Hindlimb muscle (tissue), 1 donor: ENCODE results near the gene GALNT16. TPM values are rescaled to one million over a fixed set of nuclear protein-coding genes. Genes with fewer than 3 reads are reported as not detected.
"Not testable (repeated sequence)": the region's sequence is repeated elsewhere in the genome, so short reads cannot be mapped to it uniquely, and the experiment has no call there.

Source experiments
- DNase-seq: peaks from one replicate; pipeline ENCODE4 v3.0.0-alpha.2; 2013
- polyA plus RNA-seq: library from polyadenylated mRNA; unstranded; fragments of 120-200 nt; gene quantifications from one replicate; pipeline ENCODE4 v1.2.1, GENCODE V29; 2013; ENCODE audit not compliant: insufficient read length

GALNT16 gene
- polyA plus RNA-seq, 1 donor = 25.7 TPM

- peak; percentile 47 for DNase-seq
These were observed 367 bp downstream of the GALNT16 start for GRCh38 chr14:69260190-69260860.

GRCh38 chr14:69260861-69261564 lies 1.1 kb downstream of the GALNT16 start:
- peak; percentile 49 for DNase-seq

GRCh38 chr14:69261761-69262331 lies 1.9 kb downstream of the GALNT16 start:
- DNase-seq = no peak

- DNase-seq = no peak
These were observed 2.6 kb downstream of the GALNT16 start for GRCh38 chr14:69262516-69262915.

GRCh38 chr14:69263364-69263763 lies 3.4 kb downstream of the GALNT16 start:
- DNase-seq = peak; percentile 49

GRCh38 chr14:69263771-69264170 lies 3.8 kb downstream of the GALNT16 start:
- DNase-seq = no peak

- no peak for DNase-seq
These were observed 6.8 kb downstream of the GALNT16 start for GRCh38 chr14:69266572-69267345.

- no peak for DNase-seq
These were observed 7.5 kb downstream of the GALNT16 start for GRCh38 chr14:69267492-69267891.

- DNase-seq = no peak
These were observed 8.3 kb downstream of the GALNT16 start for GRCh38 chr14:69268223-69268622.

GRCh38 chr14:69268763-69269162 lies 8.8 kb downstream of the GALNT16 start:
- no peak for DNase-seq

GRCh38 chr14:69269381-69269780 lies 9.4 kb downstream of the GALNT16 start:
- DNase-seq = no peak

GRCh38 chr14:69270097-69270496 lies 10.1 kb downstream of the GALNT16 start:
- no peak for DNase-seq

- no peak for DNase-seq
These were observed 11.1 kb downstream of the GALNT16 start for GRCh38 chr14:69270795-69271708.

GRCh38 chr14:69274321-69274720 lies 14.4 kb downstream of the GALNT16 start:
- no peak for DNase-seq

GRCh38 chr14:69275331-69275730 lies 15.4 kb downstream of the GALNT16 start:
- no peak for DNase-seq

- DNase-seq = not testable (repeated sequence)
These were observed 17.4 kb downstream of the GALNT16 start for GRCh38 chr14:69277356-69277755.

- no peak for DNase-seq
These were observed 20.9 kb downstream of the GALNT16 start for GRCh38 chr14:69280746-69281291.

- DNase-seq = no peak
These were observed 21.7 kb downstream of the GALNT16 start for GRCh38 chr14:69281450-69282169.

- DNase-seq = no peak
These were observed 22.5 kb downstream of the GALNT16 start for GRCh38 chr14:69282448-69282847.

- DNase-seq = no peak
These were observed 24.2 kb downstream of the GALNT16 start for GRCh38 chr14:69284170-69284569.

- DNase-seq = no peak
These were observed 25.8 kb downstream of the GALNT16 start for GRCh38 chr14:69285661-69286255.
